Stimulated activated CD4-positive, alpha-beta T cell treated with anti-CD3 and anti-CD28 coated beads, TNF-alpha, amount 100 ng/mL, for 24 hours (primary cell): Measurements from ENCODE around the gene PKNOX2.

Experiments used
- DNase-seq, 3 experiments: peaks; one replicate each; pipeline ENCODE4 v3.0.0-alpha.2; 2020; ENCODE audit warnings: low read depth in 3 of 3

PKNOX2 gene

GRCh38 chr11:125479137-125479536, 314.6 kb downstream of the PKNOX2 start:
- no peak for DNase-seq

GRCh38 chr11:125481531-125481930, 317.0 kb downstream of the PKNOX2 start:
- no peak for DNase-seq
